ENCODE data around the gene PRSS53. TPM values are rescaled to one million over a fixed set of nuclear protein-coding genes. Genes with fewer than 3 reads are reported as not detected.

The PRSS53 gene
- total and polyA plus RNA-seq, 10 of the 15 experiments (the other 5 are each of a cell fraction or from before 2014, with no cell fraction given) = 0.35 to 3.4 (median 0.88) TPM; not detected in 2

DNA sequence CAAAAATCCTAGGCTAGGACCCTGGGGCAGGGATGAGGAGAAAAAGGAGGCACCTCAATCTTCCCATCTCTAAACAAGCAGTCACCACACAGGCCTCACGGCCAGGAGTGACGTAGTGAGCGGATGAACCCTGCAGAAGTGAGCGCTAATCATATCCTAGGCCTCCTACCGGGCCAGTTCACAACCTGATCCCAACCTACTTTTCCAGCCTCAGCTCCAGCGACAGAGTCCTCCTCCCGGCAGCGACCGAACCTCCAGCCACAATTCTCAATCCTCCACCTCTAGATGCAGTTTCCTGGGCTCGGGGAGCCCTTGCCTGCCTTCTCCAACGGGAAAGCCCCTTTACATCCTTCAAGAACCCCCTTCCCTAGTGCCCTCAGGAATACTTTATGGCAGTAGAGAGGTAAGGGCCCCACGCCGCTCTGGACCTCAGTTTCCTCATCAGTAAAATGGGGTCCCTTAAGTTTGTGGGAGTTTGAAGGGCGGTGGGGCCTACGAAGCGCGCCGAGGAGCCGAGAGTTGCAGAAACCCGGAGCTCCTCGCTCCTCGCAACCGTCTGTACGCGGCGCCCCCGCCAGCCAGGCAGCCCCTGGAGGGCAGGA, 16.1 kb downstream of the PRSS53 start:
- ATAC-seq = peak; percentile 34
- CTCF ChIA-PET = interaction anchor here (1.9 to 2.4 kb wide), 3 partner anchors 23 to 388 kb away, joined by 7 to 15 read pairs (median 10); no protein-coding TSS in a partner anchor
- peak overlapping the region; percentile 98 for H3K4me2 ChIP-seq (ENCODE audit: control insufficient read depth, insufficient read depth)
- no peaks in the 10 kb centered on the region for H3K27me3 ChIP-seq (replicated peaks in 1 of 2; ENCODE audit: control insufficient read depth in 2 of 2, insufficient read depth in 2 of 2, low read length in 1 of 2)
- WGBS (ENCODE audit: insufficient coverage, insufficient replicate concordance, low lambda C conversion rate, missing lambda C conversion rate) = under 1% methylated on average over 27 of the region's 27 CpGs
- intact Hi-C loops (cut with micrococcal nuclease; ENCODE audit: unreplicated experiment) (loop anchor here (5.0 to 10.0 kb wide), 2 partner anchors 70 to 78 kb away; no protein-coding TSS in a partner anchor), in situ Hi-C loops (cut with MboI) (no loop called here)
- peaks cover 56% of the 10 kb centered on the region for H3K79me2 ChIP-seq (ENCODE audit: control insufficient read depth, insufficient read depth, low read length)
- no peaks in the 10 kb centered on the region for H3K9me3 ChIP-seq (replicated peaks; ENCODE audit: control insufficient read depth, insufficient read depth, low read length)
- SMC1A ChIA-PET (ENCODE audit: uncharacterized antibody, unreplicated experiment) = interaction anchor here (0.6 to 2.8 kb wide), 4 partner anchors 11 to 87 kb away, joined by 3 to 10 read pairs (median 4); partner anchors contain the start of gene HSD3B7
- H3K9ac ChIP-seq (ENCODE audit: control insufficient read depth, insufficient read depth, low read length) = peak overlapping the region; percentile 90
- H4K20me1 ChIP-seq (ENCODE audit: control insufficient read depth, insufficient read depth) = no peaks in the 10 kb centered on the region
- DNase-seq (ENCODE audit: low read depth, low spot score) = no peak
- peaks cover 7% of the 10 kb centered on the region in 2 experiments; a peak in 3 of 4 replicates for H3K36me3 ChIP-seq (ENCODE audit: control insufficient read depth in 2 of 2, insufficient read depth in 2 of 2, low read length in 1 of 2)
- peak overlapping the region; percentile 27 for H2AFZ ChIP-seq (ENCODE audit: control insufficient read depth, low read depth, low read length)
- no peak for FAIRE-seq
- peak overlapping the region; percentile 86 for H3K4me3 ChIP-seq
- POLR2A ChIA-PET = interaction anchor here (0.5 to 4.2 kb wide), 10 partner anchors 8 to 596 kb away, joined by 3 to 21 read pairs (median 4); partner anchors contain the start of genes KAT8 and STX4
- H3K4me1 ChIP-seq (ENCODE audit: control insufficient read depth, insufficient read depth, low read length) = peaks cover 3% of the 10 kb centered on the region; the same call in 1 of the 2 replicates
- RAD21 ChIA-PET (ENCODE audit: unreplicated experiment) = interaction anchor here (1.0 to 1.9 kb wide), 6 partner anchors 19 to 229 kb away, joined by 3 to 12 read pairs (median 5); partner anchors contain the start of gene STX4
- peak overlapping the region; percentile 89 for H3K27ac ChIP-seq (ENCODE audit: control insufficient read depth, insufficient read depth)
- no TSS peak for BruUV-seq (replicated peaks)
- TF ChIP-seq, protein P1, sequence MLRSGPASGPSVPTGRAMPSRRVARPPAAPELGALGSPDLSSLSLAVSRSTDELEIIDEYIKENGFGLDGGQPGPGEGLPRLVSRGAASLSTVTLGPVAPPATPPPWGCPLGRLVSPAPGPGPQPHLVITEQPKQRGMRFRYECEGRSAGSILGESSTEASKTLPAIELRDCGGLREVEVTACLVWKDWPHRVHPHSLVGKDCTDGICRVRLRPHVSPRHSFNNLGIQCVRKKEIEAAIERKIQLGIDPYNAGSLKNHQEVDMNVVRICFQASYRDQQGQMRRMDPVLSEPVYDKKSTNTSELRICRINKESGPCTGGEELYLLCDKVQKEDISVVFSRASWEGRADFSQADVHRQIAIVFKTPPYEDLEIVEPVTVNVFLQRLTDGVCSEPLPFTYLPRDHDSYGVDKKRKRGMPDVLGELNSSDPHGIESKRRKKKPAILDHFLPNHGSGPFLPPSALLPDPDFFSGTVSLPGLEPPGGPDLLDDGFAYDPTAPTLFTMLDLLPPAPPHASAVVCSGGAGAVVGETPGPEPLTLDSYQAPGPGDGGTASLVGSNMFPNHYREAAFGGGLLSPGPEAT (IDR thresholded peaks at IDR 0.05; ENCODE audit: low read depth) = no peak
- 0 out of 2 replicates have a peak, but pooled peaks have one; percentile 16 for TF ChIP-seq POLR2A (IDR thresholded peaks at IDR 0.05; ENCODE audit: low read depth, low read length)
- TF ChIP-seq NBN (IDR thresholded peaks at IDR 0.05) = peak; percentile 47; the same call in 1 of the 2 replicates
- peak; percentile 62 for TF ChIP-seq CREM (IDR thresholded peaks at IDR 0.05; ENCODE audit: low read depth)
- TF ChIP-seq, protein P2, sequence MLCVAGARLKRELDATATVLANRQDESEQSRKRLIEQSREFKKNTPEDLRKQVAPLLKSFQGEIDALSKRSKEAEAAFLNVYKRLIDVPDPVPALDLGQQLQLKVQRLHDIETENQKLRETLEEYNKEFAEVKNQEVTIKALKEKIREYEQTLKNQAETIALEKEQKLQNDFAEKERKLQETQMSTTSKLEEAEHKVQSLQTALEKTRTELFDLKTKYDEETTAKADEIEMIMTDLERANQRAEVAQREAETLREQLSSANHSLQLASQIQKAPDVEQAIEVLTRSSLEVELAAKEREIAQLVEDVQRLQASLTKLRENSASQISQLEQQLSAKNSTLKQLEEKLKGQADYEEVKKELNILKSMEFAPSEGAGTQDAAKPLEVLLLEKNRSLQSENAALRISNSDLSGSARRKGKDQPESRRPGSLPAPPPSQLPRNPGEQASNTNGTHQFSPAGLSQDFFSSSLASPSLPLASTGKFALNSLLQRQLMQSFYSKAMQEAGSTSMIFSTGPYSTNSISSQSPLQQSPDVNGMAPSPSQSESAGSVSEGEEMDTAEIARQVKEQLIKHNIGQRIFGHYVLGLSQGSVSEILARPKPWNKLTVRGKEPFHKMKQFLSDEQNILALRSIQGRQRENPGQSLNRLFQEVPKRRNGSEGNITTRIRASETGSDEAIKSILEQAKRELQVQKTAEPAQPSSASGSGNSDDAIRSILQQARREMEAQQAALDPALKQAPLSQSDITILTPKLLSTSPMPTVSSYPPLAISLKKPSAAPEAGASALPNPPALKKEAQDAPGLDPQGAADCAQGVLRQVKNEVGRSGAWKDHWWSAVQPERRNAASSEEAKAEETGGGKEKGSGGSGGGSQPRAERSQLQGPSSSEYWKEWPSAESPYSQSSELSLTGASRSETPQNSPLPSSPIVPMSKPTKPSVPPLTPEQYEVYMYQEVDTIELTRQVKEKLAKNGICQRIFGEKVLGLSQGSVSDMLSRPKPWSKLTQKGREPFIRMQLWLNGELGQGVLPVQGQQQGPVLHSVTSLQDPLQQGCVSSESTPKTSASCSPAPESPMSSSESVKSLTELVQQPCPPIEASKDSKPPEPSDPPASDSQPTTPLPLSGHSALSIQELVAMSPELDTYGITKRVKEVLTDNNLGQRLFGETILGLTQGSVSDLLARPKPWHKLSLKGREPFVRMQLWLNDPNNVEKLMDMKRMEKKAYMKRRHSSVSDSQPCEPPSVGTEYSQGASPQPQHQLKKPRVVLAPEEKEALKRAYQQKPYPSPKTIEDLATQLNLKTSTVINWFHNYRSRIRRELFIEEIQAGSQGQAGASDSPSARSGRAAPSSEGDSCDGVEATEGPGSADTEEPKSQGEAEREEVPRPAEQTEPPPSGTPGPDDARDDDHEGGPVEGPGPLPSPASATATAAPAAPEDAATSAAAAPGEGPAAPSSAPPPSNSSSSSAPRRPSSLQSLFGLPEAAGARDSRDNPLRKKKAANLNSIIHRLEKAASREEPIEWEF (IDR thresholded peaks at IDR 0.05; ENCODE audit: insufficient replicate concordance, low read depth, low read length) = no peak
- no peak for TF ChIP-seq MEF2B (IDR thresholded peaks at IDR 0.05; ENCODE audit: partially characterized antibody, poor library complexity, severe bottlenecking)
- peak; percentile 32; the same call in 1 of the 2 replicates for TF ChIP-seq CREB1 (IDR thresholded peaks at IDR 0.05; ENCODE audit: low read depth)
- 0 out of 2 replicates have a peak, but pooled peaks have one; percentile 24 for TF ChIP-seq HDGF (IDR thresholded peaks at IDR 0.05)
- TF ChIP-seq BACH1 (IDR thresholded peaks at IDR 0.05; ENCODE audit: borderline replicate concordance) = no peak

All from GM12878 (cell line).